Natural killer cell (primary cell): ENCODE data around the gene TAF4. TPM values are rescaled to one million over a fixed set of nuclear protein-coding genes. Genes with fewer than 3 reads are reported as not detected.
A peak's percentile ranks its signal among the peaks of the same experiment; 100 is the strongest.

Experiments
- ATAC-seq, 3 donors: fragments of 150-1000 bp in 2 of 3; fragments of 200-7000 bp in 1 of 3; cut with Tn5 transposase; 1 replicate in 1 of 3; 2 replicates in 2 of 3; pipeline ENCODE4 v1.10.0; 2021; ENCODE audit warnings: mild to moderate bottlenecking in 2 of 3, moderate library complexity in 2 of 3
- DNase-seq, 2 donors: peaks; one replicate each; pipeline versions ENCODE4 v3.0.0 to v3.0.0-alpha.2; 2013 to 2021; ENCODE audit warnings: mixed read lengths in 1 of 2
- H3K27ac ChIP-seq: one replicate; pipeline ENCODE4 v1.5.1; 2013; ENCODE audit warnings: mild to moderate bottlenecking, low read length
- H3K27me3 ChIP-seq: one replicate; pipeline ENCODE4 v1.6.1; 2013; ENCODE audit warnings: low read length; ENCODE audit not compliant: control insufficient read depth, insufficient read depth
- H3K36me3 ChIP-seq: one replicate; pipeline ENCODE4 v1.6.1; 2013; ENCODE audit warnings: low read length; ENCODE audit not compliant: control insufficient read depth, insufficient read depth
- H3K4me1 ChIP-seq: one replicate; pipeline ENCODE4 v1.6.1; 2013; ENCODE audit warnings: low read length; ENCODE audit not compliant: control insufficient read depth, insufficient read depth
- H3K4me3 ChIP-seq: one replicate; pipeline ENCODE4 v1.5.1; 2013; ENCODE audit warnings: low read length
- H3K9me3 ChIP-seq: one replicate; pipeline ENCODE4 v1.6.1; 2013; ENCODE audit warnings: low read length; ENCODE audit not compliant: control insufficient read depth, insufficient read depth
- H3K27ac Mint-ChIP-seq, 2 donors: one replicate each; pipeline ENCODE4 v1.8.0; 2022; ENCODE audit warnings: mild to moderate bottlenecking in 2 of 2, mixed read lengths in 2 of 2, moderate library complexity in 1 of 2
- H3K27me3 Mint-ChIP-seq, 2 donors: one replicate each; pipeline ENCODE4 v1.8.0; 2022; ENCODE audit warnings: low read depth in 2 of 2, mixed read lengths in 2 of 2
- H3K36me3 Mint-ChIP-seq: one replicate; pipeline ENCODE4 v1.8.0; 2022; ENCODE audit warnings: mixed read lengths
- H3K4me1 Mint-ChIP-seq, 2 donors: one replicate each; pipeline ENCODE4 v1.8.0; 2022; ENCODE audit warnings: mixed read lengths in 2 of 2
- H3K4me3 Mint-ChIP-seq: one replicate; pipeline ENCODE4 v1.8.0; 2022; ENCODE audit warnings: mild to moderate bottlenecking, moderate library complexity, mixed read lengths
- H3K9me3 Mint-ChIP-seq, 2 donors: one replicate each; pipeline ENCODE4 v1.8.0; 2022; ENCODE audit warnings: mixed read lengths in 2 of 2
- WGBS: methylation state at CpG from one replicate; pipeline ENCODE4 v1.1.7; 2013; ENCODE audit warnings: missing lambda C conversion rate; ENCODE audit not compliant: insufficient coverage; 5-methylcytosine and 5-hydroxymethylcytosine counted together
- intact Hi-C: fragments of 100-400 bp; cut with micrococcal nuclease; formaldehyde crosslinking; loops from one replicate; pipeline ENCODE4 v1.14.2; 2022
- total RNA-seq, 4 donors: library from RNA; stranded (reverse); fragments of 120-200 nt in 1 of 4; gene quantifications; one replicate each; pipeline versions ENCODE4 v1.2.3 to v1.2.4, GENCODE V29; 2013 to 2022
- TF ChIP-seq, protein P1 (sequence below): fragments of 200-600 bp; IDR thresholded peaks from one replicate; pipeline ENCODE4 v1.8.0; 2022; ENCODE audit warnings: antibody characterized with exemption

Gene TAF4
- total RNA-seq, 3 donors from 2014 or later (not counting 1 experiment from before 2014, with no cell fraction given): 30.0 to 35.1 (median 30.3) TPM

DNA sequence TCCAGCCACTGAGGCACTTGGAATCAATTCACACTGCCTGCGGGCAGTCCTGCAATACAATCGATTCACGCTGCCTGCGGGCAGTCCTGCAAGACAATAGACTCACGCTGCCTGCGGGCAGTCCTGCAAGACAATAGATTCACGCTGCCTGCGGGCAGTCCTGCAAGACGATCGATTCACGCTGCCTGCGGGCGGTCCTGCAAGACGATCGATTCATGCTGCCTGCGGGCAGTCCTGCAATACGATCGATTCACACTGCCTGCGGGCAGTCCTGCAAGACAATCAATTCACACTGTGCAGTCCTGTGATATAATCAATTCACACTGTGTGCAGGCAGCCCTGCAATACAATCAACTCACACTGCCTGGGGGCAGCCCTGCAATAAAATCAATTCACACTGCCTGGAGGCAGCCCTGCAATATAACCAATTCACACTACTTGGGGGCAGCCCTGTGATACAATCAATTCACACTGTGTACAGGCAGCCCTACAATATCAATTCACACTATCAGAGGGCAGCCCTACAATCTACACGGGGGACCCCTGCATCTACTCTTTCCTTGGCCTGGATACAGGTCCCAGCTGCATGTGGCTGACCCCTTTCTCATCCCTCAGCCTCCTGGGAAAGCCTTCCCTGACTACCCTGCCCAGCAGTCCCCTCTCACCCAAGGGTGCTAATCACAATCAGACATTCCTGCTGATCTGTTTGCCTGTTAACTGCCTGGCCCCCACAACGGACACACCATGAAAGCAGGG lies 10.4 kb downstream of the TAF4 start:
- H3K27me3 Mint-ChIP-seq: no peaks in the 10 kb centered on the region
- TF ChIP-seq, protein P1, sequence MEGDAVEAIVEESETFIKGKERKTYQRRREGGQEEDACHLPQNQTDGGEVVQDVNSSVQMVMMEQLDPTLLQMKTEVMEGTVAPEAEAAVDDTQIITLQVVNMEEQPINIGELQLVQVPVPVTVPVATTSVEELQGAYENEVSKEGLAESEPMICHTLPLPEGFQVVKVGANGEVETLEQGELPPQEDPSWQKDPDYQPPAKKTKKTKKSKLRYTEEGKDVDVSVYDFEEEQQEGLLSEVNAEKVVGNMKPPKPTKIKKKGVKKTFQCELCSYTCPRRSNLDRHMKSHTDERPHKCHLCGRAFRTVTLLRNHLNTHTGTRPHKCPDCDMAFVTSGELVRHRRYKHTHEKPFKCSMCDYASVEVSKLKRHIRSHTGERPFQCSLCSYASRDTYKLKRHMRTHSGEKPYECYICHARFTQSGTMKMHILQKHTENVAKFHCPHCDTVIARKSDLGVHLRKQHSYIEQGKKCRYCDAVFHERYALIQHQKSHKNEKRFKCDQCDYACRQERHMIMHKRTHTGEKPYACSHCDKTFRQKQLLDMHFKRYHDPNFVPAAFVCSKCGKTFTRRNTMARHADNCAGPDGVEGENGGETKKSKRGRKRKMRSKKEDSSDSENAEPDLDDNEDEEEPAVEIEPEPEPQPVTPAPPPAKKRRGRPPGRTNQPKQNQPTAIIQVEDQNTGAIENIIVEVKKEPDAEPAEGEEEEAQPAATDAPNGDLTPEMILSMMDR: no peak
- H3K9me3 Mint-ChIP-seq: no peaks in the 10 kb centered on the region
- Histone ChIP-seq H3K27me3 (no peaks in the 10 kb centered on the region), H3K27ac (no peak overlapping the region), H3K9me3 (no peaks in the 10 kb centered on the region), H3K4me3 (no peak overlapping the region), H3K4me1 (peaks cover 26% of the 10 kb centered on the region), H3K36me3 (no peaks in the 10 kb centered on the region)
- no peaks in the 10 kb centered on the region for H3K36me3 Mint-ChIP-seq
- ATAC-seq (no peak), DNase-seq (no peak)
- no peak overlapping the region for H3K4me3 Mint-ChIP-seq
- WGBS: 97% methylated on average over 21 of the region's 21 CpGs
- H3K4me1 Mint-ChIP-seq: peaks cover 26 to 73% of the 10 kb centered on the region in 2 donors
- intact Hi-C loops: no loop called here
- H3K27ac Mint-ChIP-seq: no peak overlapping the region

DNA sequence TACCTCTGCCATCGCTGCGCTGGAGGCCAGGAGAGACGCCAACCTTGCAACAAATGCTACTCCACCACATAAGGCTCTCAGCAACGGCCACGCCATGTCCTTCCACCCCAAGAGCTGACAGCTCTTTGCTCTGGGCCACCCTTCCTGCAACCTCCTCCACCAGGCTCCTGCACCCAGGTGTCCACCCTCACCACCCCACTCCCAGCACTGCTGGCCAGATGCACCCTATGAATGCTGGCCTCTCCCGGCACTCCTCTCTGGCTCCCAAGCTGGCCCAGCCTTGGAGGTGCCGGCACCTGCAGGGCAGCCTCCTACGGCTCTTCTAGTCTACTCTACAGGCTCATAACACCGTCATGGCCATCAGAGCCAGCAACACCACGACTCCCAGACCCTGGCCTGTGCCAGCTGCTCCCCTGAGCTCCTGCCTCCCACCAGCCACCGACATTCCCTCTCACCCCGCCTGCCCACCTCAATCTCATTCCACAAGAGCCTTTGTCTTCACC lies 11.2 kb downstream of the TAF4 start:
- 96% methylated on average over 12 of the region's 12 CpGs for WGBS
- Mint-ChIP-seq H3K27ac (peak overlapping the region in 1 of 2 donors; percentile 58), H3K36me3 (no peaks in the 10 kb centered on the region), H3K9me3 (no peaks in the 10 kb centered on the region), H3K27me3 (no peaks in the 10 kb centered on the region), H3K4me1 (peaks cover 23 to 73% of the 10 kb centered on the region in 2 donors), H3K4me3 (no peak overlapping the region)
- no peak for ATAC-seq
- no peaks in the 10 kb centered on the region for H3K9me3 ChIP-seq
- TF ChIP-seq, protein P1: no peak
- intact Hi-C loops: no loop called here
- no peaks in the 10 kb centered on the region for H3K27me3 ChIP-seq
- H3K36me3 ChIP-seq: no peaks in the 10 kb centered on the region
- peaks cover 25% of the 10 kb centered on the region for H3K4me1 ChIP-seq
- DNase-seq: no peak
- no peak overlapping the region for H3K4me3 ChIP-seq
- no peak overlapping the region for H3K27ac ChIP-seq

DNA sequence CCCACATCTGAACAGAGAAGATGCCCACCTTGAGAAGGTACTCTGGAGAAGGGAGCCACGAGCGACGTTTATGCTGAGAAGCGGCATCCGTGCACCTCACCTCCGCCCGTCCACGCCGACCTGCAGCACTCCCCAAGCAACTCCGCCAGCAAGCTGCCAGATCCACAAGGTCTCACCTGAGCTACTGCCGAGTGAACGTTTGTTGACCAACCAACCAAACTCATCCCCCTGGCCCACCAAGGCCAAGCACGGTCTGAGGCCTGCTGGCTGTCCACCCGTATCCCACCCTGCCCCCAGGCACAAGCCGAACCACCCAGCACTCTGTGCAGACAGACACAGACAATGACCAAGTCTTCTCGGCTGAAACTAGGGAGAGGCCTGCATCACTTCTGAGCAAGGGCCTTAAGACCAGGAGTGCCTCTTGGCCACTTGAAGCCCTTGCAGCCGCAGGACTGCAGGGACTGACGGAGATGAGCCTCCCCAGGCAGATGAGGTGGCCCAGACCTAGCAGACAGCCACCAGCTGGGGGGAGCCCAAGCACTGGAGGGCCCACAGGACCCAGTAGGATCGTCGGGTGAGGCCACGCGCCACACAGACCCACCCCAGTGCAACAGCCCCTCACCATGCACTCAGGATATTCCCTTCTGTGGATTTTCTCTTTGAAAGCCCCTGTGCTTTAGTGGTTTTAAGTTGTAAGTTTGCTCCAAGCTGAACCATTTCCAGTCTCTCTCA lies 12.1 kb downstream of the TAF4 start:
- Mint-ChIP-seq H3K27me3 (no peaks in the 10 kb centered on the region), H3K4me1 (peaks cover 16 to 79% of the 10 kb centered on the region in 2 donors), H3K4me3 (no peak overlapping the region), H3K9me3 (no peaks in the 10 kb centered on the region), H3K27ac (no peak overlapping the region), H3K36me3 (no peaks in the 10 kb centered on the region)
- Histone ChIP-seq H3K4me1 (peaks cover 23% of the 10 kb centered on the region), H3K27ac (no peak overlapping the region), H3K36me3 (no peaks in the 10 kb centered on the region), H3K27me3 (no peaks in the 10 kb centered on the region), H3K9me3 (no peaks in the 10 kb centered on the region), H3K4me3 (no peak overlapping the region)
- ATAC-seq (no peak), DNase-seq (no peak)
- intact Hi-C loops: no loop called here
- TF ChIP-seq, protein P1: no peak
- 96% methylated on average over 22 of the region's 22 CpGs for WGBS
